SK-N-SH treated with all-trans-retinoic acid at 6 μM for 48 hours (cell line): ENCODE data around the gene URB2.
"Not testable (repeated sequence)": the region's sequence is repeated elsewhere in the genome, so short reads cannot be mapped to it uniquely, and the experiment has no call there.

Experiments used
- ATAC-seq: fragments of 200-7000 bp; cut with Tn5 transposase; 3 replicates; pipeline ENCODE4 v1.9.1; 2020; ENCODE audit warnings: mild to moderate bottlenecking, moderate library complexity
- ARNTL ChIP-seq: fragments of 450-650 bp; formaldehyde crosslinking; IDR thresholded peaks from 2 replicates; pipeline ENCODE4 v1.5.0; 2020; ENCODE audit warnings: low read depth, mild to moderate bottlenecking, moderate library complexity, borderline replicate concordance
- BACH2 ChIP-seq: fragments of 250-450 bp; sonication (Bioruptor Pico); IDR thresholded peaks from 2 replicates; pipeline ENCODE4 v1.9.0; 2021; ENCODE audit warnings: mild to moderate bottlenecking, borderline replicate concordance
- CSDC2 ChIP-seq: fragments of 250-450 bp; sonication (Bioruptor Pico); IDR thresholded peaks from 2 replicates; pipeline ENCODE4 v1.5.0; 2020; ENCODE audit warnings: mild to moderate bottlenecking, moderate library complexity
- ESRRG ChIP-seq: fragments of 250-450 bp; sonication (Bioruptor Pico); IDR thresholded peaks from 2 replicates; pipeline ENCODE4 v1.6.1; 2021; ENCODE audit warnings: mild to moderate bottlenecking
- GLIS3 ChIP-seq: fragments of 250-450 bp; sonication (Bioruptor Pico); IDR thresholded peaks from 2 replicates; pipeline ENCODE4 v1.5.0; 2020; ENCODE audit warnings: mild to moderate bottlenecking, moderate library complexity
- ISL1 ChIP-seq: fragments of 250-450 bp; sonication (Bioruptor Pico); IDR thresholded peaks from 2 replicates; pipeline ENCODE4 v2.1.2; 2022; ENCODE audit warnings: mild to moderate bottlenecking, moderate library complexity
- OSR1 ChIP-seq: fragments of 250-450 bp; sonication (Bioruptor Pico); IDR thresholded peaks from 2 replicates; pipeline ENCODE4 v1.8.0; 2022; ENCODE audit warnings: moderate library complexity, mild to moderate bottlenecking, inconsistent platforms
- RARB ChIP-seq: fragments of 250-450 bp; sonication (Bioruptor Pico); IDR thresholded peaks from 2 replicates; pipeline ENCODE4 v1.8.0; 2021; ENCODE audit warnings: mild to moderate bottlenecking, moderate library complexity
- SNAI2 ChIP-seq: fragments of 250-450 bp; sonication (Bioruptor Pico); IDR thresholded peaks from 2 replicates; pipeline ENCODE4 v1.5.0; 2020; ENCODE audit warnings: mild to moderate bottlenecking, moderate library complexity
- TCF4 ChIP-seq: fragments of 250-450 bp; sonication (Bioruptor Pico); IDR thresholded peaks from 2 replicates; pipeline ENCODE4 v1.8.0; 2021; ENCODE audit warnings: mild to moderate bottlenecking, moderate library complexity, borderline replicate concordance
- TOX ChIP-seq: fragments of 250-450 bp; sonication (Bioruptor Pico); IDR thresholded peaks from 2 replicates; pipeline ENCODE4 v1.8.0; 2021; ENCODE audit warnings: mild to moderate bottlenecking, moderate library complexity, borderline replicate concordance
- ZC3H10 ChIP-seq: fragments of 250-450 bp; sonication (Bioruptor Pico); IDR thresholded peaks from 2 replicates; pipeline ENCODE4 v1.5.1; 2021; ENCODE audit warnings: mild to moderate bottlenecking, moderate library complexity
- ZFP3 ChIP-seq: fragments of 250-450 bp; sonication (Bioruptor Pico); IDR thresholded peaks from 2 replicates; pipeline ENCODE4 v1.5.0; 2020; ENCODE audit warnings: mild to moderate bottlenecking, moderate library complexity
- ZFP30 ChIP-seq: fragments of 450-650 bp; formaldehyde crosslinking; IDR thresholded peaks from 2 replicates; pipeline ENCODE4 v1.5.0; 2022; ENCODE audit warnings: mild to moderate bottlenecking, moderate library complexity
- ZNF565 ChIP-seq: fragments of 450-650 bp; formaldehyde crosslinking; conservative IDR thresholded peaks from 2 replicates; pipeline ENCODE4 v1.5.0; 2020; ENCODE audit warnings: low read depth, mild to moderate bottlenecking, moderate library complexity
- ZNF70 ChIP-seq: fragments of 450-650 bp; formaldehyde crosslinking; IDR thresholded peaks from 2 replicates; pipeline ENCODE4 v1.5.0; 2020; ENCODE audit warnings: mild to moderate bottlenecking, moderate library complexity
- ZNF8 ChIP-seq: fragments of 450-650 bp; formaldehyde crosslinking; IDR thresholded peaks from 2 replicates; pipeline ENCODE4 v1.5.0; 2020; ENCODE audit warnings: mild to moderate bottlenecking, moderate library complexity
- TF ChIP-seq, protein P1 (sequence below): fragments of 250-450 bp; sonication (Bioruptor Pico); IDR thresholded peaks from 2 replicates; pipeline ENCODE4 v1.8.0; 2021; ENCODE audit warnings: low read depth, mild to moderate bottlenecking, moderate library complexity, borderline replicate concordance
- TF ChIP-seq, protein P2 (sequence below): fragments of 250-450 bp; sonication (Bioruptor Pico); IDR thresholded peaks from 2 replicates; pipeline ENCODE4 v1.8.0; 2020; ENCODE audit warnings: mild to moderate bottlenecking, moderate library complexity, borderline replicate concordance
- TF ChIP-seq, protein P3 (sequence below): fragments of 250-450 bp; sonication (Bioruptor Pico); IDR thresholded peaks from 2 replicates; pipeline ENCODE4 v1.5.1; 2020; ENCODE audit warnings: low read depth, mild to moderate bottlenecking, moderate library complexity

Gene URB2

DNA sequence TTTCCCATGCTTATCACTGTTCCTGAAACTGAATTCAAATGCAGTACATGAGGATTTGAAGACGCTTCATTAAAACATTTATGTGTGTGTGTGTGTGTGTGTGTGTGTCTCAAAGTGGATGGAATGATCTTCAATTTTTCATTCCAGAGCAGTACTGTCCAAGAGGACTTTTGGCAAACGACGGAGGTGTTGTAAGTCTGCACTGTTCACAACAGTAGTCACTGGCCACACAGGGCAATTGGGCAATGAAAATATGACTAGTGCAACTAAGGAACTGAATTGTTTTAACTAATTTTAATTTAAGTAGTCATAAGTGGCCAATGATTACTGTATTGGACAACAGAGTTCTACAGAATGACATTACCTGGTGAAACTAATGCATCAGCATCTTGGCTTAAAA is 5.2 kb upstream of the URB2 start (continued):
- TF ChIP-seq, protein P1, sequence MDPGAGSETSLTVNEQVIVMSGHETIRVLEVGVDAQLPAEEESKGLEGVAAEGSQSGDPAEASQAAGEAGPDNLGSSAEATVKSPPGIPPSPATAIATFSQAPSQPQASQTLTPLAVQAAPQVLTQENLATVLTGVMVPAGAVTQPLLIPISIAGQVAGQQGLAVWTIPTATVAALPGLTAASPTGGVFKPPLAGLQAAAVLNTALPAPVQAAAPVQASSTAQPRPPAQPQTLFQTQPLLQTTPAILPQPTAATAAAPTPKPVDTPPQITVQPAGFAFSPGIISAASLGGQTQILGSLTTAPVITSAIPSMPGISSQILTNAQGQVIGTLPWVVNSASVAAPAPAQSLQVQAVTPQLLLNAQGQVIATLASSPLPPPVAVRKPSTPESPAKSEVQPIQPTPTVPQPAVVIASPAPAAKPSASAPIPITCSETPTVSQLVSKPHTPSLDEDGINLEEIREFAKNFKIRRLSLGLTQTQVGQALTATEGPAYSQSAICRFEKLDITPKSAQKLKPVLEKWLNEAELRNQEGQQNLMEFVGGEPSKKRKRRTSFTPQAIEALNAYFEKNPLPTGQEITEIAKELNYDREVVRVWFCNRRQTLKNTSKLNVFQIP (CRISPR knock-in tag), result no peak
- TF ChIP-seq RARB (CRISPR knock-in tag) (no peak), ESRRG (CRISPR knock-in tag) (no peak), BACH2 (CRISPR knock-in tag) (no peak), ARNTL (CRISPR knock-in tag) (no peak), ZFP3 (CRISPR knock-in tag) (no peak), ISL1 (CRISPR knock-in tag) (no peak), ZNF70 (CRISPR knock-in tag) (no peak), ZC3H10 (CRISPR knock-in tag) (no peak), ZFP30 (CRISPR knock-in tag) (no peak), TOX (no peak)
- TF ChIP-seq, protein P2, sequence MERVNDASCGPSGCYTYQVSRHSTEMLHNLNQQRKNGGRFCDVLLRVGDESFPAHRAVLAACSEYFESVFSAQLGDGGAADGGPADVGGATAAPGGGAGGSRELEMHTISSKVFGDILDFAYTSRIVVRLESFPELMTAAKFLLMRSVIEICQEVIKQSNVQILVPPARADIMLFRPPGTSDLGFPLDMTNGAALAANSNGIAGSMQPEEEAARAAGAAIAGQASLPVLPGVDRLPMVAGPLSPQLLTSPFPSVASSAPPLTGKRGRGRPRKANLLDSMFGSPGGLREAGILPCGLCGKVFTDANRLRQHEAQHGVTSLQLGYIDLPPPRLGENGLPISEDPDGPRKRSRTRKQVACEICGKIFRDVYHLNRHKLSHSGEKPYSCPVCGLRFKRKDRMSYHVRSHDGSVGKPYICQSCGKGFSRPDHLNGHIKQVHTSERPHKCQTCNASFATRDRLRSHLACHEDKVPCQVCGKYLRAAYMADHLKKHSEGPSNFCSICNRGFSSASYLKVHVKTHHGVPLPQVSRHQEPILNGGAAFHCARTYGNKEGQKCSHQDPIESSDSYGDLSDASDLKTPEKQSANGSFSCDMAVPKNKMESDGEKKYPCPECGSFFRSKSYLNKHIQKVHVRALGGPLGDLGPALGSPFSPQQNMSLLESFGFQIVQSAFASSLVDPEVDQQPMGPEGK (CRISPR knock-in tag), result no peak
- TF ChIP-seq, all 23 proteins: peak for 0

DNA sequence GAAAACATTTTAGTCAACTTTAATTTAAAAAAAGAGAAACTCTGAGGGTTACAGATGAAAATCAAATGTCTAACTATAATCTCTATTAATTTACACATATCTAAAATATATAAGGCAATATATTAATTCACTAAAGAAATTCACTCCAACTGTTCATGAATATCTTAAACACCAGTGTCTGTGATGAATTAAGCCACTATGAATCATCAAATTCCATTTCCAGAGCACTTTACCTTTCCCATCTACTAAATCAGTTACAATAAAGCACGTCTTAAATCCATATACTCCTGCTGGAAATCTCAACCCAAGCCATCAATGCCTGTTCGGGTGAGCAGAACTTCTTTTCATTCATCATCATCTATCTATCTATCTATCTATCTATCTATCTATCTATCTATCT is 4.4 kb upstream of the URB2 start:
- ATAC-seq, result no peak
- no peak for TF ChIP-seq GLIS3 (CRISPR knock-in tag)
- TF ChIP-seq TOX, result 0 out of 2 replicates have a peak, but pooled peaks have one; percentile 37

DNA sequence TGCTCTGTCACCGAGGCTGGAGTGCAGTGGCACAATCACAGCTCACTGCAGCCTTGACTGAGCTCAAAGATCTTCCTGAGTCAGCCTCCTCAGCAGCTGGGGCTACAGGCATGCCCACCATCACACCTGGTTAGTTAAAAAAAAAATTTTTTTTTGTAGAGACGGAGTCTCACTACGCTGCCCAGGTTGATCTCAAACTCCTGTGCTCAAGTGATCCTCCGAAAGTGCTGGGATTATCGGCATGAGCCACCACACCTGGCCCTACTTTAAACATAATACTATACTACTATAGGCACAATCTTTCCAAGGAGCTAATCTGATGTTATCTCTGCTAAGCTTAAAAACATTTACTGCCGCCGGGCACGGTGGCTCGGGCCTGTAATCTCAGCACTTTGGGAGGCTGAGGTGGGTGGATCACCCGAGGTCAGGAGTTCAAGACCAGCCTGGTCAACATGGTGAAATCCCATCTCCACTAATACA is 3.4 kb upstream of the URB2 start:
- not testable (repeated sequence) for ATAC-seq

DNA sequence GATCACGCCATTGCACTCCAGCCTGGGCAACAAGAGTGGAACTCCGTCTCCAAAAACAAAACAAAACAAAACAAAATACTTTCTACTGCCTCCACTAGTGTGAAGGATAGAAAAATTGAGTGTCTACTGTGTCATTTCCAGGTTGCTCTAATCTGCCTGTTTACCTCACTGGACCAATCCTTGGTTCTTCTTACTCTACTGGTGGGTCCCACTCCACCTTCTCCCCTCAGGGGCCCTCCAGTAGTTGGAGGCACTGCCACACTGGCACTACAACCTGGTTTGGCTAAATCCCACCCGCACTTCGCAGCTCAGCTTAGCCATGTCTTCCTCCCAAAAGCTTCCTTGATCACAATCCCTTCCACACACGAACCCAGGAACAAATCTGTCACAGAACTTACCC is 2.8 kb upstream of the URB2 start:
- TF ChIP-seq SNAI2, result no peak
- TF ChIP-seq, protein P2 (CRISPR knock-in tag), result no peak
- TF ChIP-seq, protein P1 (CRISPR knock-in tag), result no peak
- no peak for TF ChIP-seq CSDC2 (CRISPR knock-in tag)
- TF ChIP-seq, protein P3, sequence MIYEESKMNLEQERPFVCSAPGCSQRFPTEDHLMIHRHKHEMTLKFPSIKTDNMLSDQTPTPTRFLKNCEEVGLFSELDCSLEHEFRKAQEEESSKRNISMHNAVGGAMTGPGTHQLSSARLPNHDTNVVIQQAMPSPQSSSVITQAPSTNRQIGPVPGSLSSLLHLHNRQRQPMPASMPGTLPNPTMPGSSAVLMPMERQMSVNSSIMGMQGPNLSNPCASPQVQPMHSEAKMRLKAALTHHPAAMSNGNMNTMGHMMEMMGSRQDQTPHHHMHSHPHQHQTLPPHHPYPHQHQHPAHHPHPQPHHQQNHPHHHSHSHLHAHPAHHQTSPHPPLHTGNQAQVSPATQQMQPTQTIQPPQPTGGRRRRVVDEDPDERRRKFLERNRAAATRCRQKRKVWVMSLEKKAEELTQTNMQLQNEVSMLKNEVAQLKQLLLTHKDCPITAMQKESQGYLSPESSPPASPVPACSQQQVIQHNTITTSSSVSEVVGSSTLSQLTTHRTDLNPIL (CRISPR knock-in tag), result no peak
- no peak for TF ChIP-seq ZNF70 (CRISPR knock-in tag)
- no peak for TF ChIP-seq OSR1 (CRISPR knock-in tag)
- no peak for TF ChIP-seq TOX
- TF ChIP-seq ZFP30 (CRISPR knock-in tag), result no peak
- no peak for TF ChIP-seq ZNF565 (CRISPR knock-in tag)
- TF ChIP-seq RARB (CRISPR knock-in tag), result no peak
- no peak for TF ChIP-seq ZFP3 (CRISPR knock-in tag)
- TF ChIP-seq, all 23 proteins: peak for 0
- no peak for ATAC-seq

DNA sequence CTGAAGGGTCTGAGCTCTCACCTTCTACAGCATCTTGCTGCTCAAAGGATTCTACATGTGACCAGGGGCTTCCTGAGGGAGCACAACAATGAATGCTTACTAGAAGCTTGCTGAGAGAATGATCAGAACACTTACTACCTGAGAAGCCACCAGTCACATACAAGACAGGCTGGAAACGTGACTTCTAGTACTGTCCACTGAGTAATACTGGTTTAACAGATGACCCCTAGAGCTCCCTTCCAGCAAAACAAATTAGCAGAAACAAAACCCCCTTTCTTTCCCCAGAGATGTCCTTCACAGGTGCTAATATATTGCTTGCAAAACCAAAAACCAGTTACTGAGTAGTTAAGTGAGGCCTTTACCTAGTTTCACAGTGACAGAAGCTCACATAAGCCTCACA is 2.2 kb upstream of the URB2 start:
- ATAC-seq, result no peak
- TF ChIP-seq RARB (CRISPR knock-in tag) (no peak), TOX (no peak), ESRRG (CRISPR knock-in tag) (no peak), SNAI2 (no peak), TCF4 (no peak), ZNF70 (CRISPR knock-in tag) (no peak), ZNF565 (CRISPR knock-in tag) (no peak), ISL1 (CRISPR knock-in tag) (no peak), ZNF8 (no peak), ZFP30 (CRISPR knock-in tag) (no peak), GLIS3 (CRISPR knock-in tag) (no peak)
- TF ChIP-seq, protein P1 (CRISPR knock-in tag), result no peak
- TF ChIP-seq, protein P3 (CRISPR knock-in tag), result no peak
